DND-41 (cell line): ENCODE measurements around the gene TBC1D23.

Experiments used
- EZH2 ChIP-seq: IDR thresholded peaks from 3 replicates; pipeline ENCODE4 v1.6.1; 2012; ENCODE audit warnings: borderline replicate concordance, low read depth, mild to moderate bottlenecking, moderate library complexity, low read length, inconsistent platforms; ENCODE audit not compliant: severe bottlenecking
- TF ChIP-seq, protein P1 (sequence below): IDR thresholded peaks from 2 replicates; pipeline ENCODE4 v1.5.1; 2012; ENCODE audit warnings: borderline replicate concordance, low read length, moderate library complexity, mild to moderate bottlenecking; ENCODE audit not compliant: poor library complexity, severe bottlenecking; ENCODE audit errors: extremely low read depth

DNA sequence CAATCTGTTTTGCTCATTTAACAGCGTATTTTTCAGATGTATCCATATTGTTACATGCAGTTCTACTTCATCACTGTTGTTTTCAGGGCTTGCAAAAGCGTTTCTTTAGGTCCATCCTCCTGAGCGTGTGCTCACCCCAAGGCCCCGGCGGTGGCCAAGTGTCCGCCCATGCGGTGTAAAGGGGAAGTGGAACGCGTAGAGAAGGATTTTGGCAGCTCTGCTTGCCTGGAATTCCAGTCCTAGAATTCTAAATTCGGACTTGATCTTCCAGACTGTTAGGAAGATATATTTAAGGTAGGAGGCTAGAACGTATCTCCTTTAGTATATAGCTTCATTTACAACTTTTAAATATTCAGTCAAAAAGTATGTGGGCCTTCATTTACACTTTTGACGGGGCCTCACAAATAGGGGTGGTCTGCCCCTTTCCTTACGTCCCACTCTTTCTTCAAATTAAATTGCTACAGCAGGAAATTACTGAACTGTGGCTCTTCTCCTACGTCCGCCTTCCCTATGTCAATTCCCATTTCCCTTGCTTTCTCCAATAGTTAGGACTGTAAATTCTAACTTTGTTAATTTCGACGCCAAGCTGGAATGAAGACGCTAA lies 609 bp upstream of the TBC1D23 start:
- TF ChIP-seq, protein P1, sequence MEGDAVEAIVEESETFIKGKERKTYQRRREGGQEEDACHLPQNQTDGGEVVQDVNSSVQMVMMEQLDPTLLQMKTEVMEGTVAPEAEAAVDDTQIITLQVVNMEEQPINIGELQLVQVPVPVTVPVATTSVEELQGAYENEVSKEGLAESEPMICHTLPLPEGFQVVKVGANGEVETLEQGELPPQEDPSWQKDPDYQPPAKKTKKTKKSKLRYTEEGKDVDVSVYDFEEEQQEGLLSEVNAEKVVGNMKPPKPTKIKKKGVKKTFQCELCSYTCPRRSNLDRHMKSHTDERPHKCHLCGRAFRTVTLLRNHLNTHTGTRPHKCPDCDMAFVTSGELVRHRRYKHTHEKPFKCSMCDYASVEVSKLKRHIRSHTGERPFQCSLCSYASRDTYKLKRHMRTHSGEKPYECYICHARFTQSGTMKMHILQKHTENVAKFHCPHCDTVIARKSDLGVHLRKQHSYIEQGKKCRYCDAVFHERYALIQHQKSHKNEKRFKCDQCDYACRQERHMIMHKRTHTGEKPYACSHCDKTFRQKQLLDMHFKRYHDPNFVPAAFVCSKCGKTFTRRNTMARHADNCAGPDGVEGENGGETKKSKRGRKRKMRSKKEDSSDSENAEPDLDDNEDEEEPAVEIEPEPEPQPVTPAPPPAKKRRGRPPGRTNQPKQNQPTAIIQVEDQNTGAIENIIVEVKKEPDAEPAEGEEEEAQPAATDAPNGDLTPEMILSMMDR = no peak
- TF ChIP-seq EZH2 = no peak
